GM18511 (cell line): ENCODE results near the gene THEM5.

ENCODE experiments used
- ATAC-seq: cut with Tn5 transposase; IDR thresholded peaks from one replicate; pipeline ENCODE4 v1.9.1; 2021; ENCODE audit warnings: mild to moderate bottlenecking, moderate library complexity; ENCODE audit not compliant: unreplicated experiment

Gene THEM5

GRCh38 chr1:151840421-151840820 is 13.1 kb downstream of the THEM5 start:
- ATAC-seq = no peak

- no peak for ATAC-seq
These were observed 13.8 kb downstream of the THEM5 start, which contains the start of gene C2CD4D for GRCh38 chr1:151839457-151840403. Gene C2CD4D, minus strand, starts transcription at chr1:151839820. Its CDS starts 831 bp downstream, at chr1:151838989.

- ATAC-seq = no peak
These were observed 14.5 kb downstream of the THEM5 start for GRCh38 chr1:151839082-151839412.

GRCh38 chr1:151838222-151839081 is 15.1 kb downstream of the THEM5 start:
- no peak for ATAC-seq

- ATAC-seq = no peak
These were observed 15.7 kb downstream of the THEM5 start for GRCh38 chr1:151837884-151838221.

- ATAC-seq = no peak
These were observed 16.3 kb downstream of the THEM5 start for GRCh38 chr1:151837197-151837596.

- no peak for ATAC-seq
These were observed 17.9 kb downstream of the THEM5 start for GRCh38 chr1:151835596-151835995.

- ATAC-seq = no peak
These were observed 19.3 kb downstream of the THEM5 start for GRCh38 chr1:151834239-151834638.

- no peak for ATAC-seq
These were observed 20.2 kb downstream of the THEM5 start for GRCh38 chr1:151833172-151833900.

GRCh38 chr1:151832318-151832980 is 21.1 kb downstream of the THEM5 start:
- ATAC-seq = no peak

- ATAC-seq = no peak
These were observed 21.9 kb downstream of the THEM5 start, which contains the start of gene RORC for GRCh38 chr1:151831605-151832004. Gene RORC, minus strand, starts transcription at chr1:151831802. Its CDS starts 38 bp downstream, at chr1:151831764.

GRCh38 chr1:151831256-151831591 is 22.3 kb downstream of the THEM5 start:
- ATAC-seq = no peak

GRCh38 chr1:151830055-151830454 is 23.5 kb downstream of the THEM5 start:
- no peak for ATAC-seq

GRCh38 chr1:151829352-151830046 is 24.0 kb downstream of the THEM5 start:
- ATAC-seq = no peak

- no peak for ATAC-seq
These were observed 24.6 kb downstream of the THEM5 start for GRCh38 chr1:151828921-151829320.

- ATAC-seq = no peak
These were observed 25.7 kb downstream of the THEM5 start for GRCh38 chr1:151827853-151828252.

GRCh38 chr1:151825751-151826660 is 27.5 kb downstream of the THEM5 start:
- no peak for ATAC-seq

GRCh38 chr1:151825204-151825603 is 28.3 kb downstream of the THEM5 start:
- ATAC-seq = no peak

- ATAC-seq = no peak
These were observed 30.3 kb downstream of the THEM5 start for GRCh38 chr1:151823175-151823574.
